Central memory CD8-positive, alpha-beta T cell (primary cell): ENCODE results near the gene ELMO1.
"Not testable (repeated sequence)": the region's sequence is repeated elsewhere in the genome, so short reads cannot be mapped to it uniquely, and the experiment has no call there.

Experiments used
- ATAC-seq: fragments of 150-1000 bp; cut with Tn5 transposase; replicated peaks from 2 replicates; pipeline ENCODE4 v1.10.0; 2022; ENCODE audit warnings: mild to moderate bottlenecking, moderate FRiP score, moderate number of reproducible peaks; ENCODE audit not compliant: poor library complexity, severe bottlenecking; ENCODE audit errors: extremely low read depth
- DNase-seq, 2 donors: peaks; one replicate each; pipeline ENCODE4 v3.0.0; 2021; ENCODE audit warnings: low spot score in 2 of 2
- H3K27ac Mint-ChIP-seq: one replicate; pipeline ENCODE4 v1.8.0; 2022; ENCODE audit warnings: low read depth, mild to moderate bottlenecking, moderate library complexity, mixed read lengths
- H3K27me3 Mint-ChIP-seq: one replicate; pipeline ENCODE4 v1.8.0; 2022; ENCODE audit warnings: mixed read lengths
- H3K36me3 Mint-ChIP-seq: one replicate; pipeline ENCODE4 v1.8.0; 2022; ENCODE audit warnings: mild to moderate bottlenecking, moderate library complexity, mixed read lengths; ENCODE audit not compliant: insufficient read depth
- H3K4me1 Mint-ChIP-seq: one replicate; pipeline ENCODE4 v1.8.0; 2022; ENCODE audit warnings: mixed read lengths
- H3K4me3 Mint-ChIP-seq: one replicate; pipeline ENCODE4 v1.8.0; 2022; ENCODE audit warnings: mild to moderate bottlenecking, moderate library complexity, mixed read lengths
- H3K9me3 Mint-ChIP-seq: one replicate; pipeline ENCODE4 v1.8.0; 2022; ENCODE audit warnings: mixed read lengths

The ELMO1 gene

DNA sequence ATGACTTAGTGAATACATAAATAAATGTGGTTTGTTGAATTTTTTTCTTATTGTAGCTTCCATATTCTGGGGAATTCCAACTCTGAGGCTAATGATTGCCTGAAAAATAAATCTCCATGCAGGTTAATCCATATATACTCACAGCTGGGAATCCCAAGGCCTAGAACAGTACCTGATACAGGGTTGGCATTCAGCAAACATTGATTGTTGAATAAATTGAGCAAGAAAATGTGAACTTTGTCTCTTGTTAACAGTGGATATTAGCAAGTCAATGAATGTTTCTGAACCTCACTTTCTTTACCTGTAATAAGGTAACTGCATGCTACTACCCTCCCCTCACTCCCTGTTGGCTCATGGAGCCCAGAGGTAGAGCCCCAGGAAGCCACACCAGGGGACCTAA is 470.8 kb downstream of the ELMO1 start:
- H3K9me3 Mint-ChIP-seq: no peaks in the 10 kb centered on the region
- no peak overlapping the region for H3K27ac Mint-ChIP-seq
- ATAC-seq (no peak), DNase-seq (no peak)
- no peaks in the 10 kb centered on the region for H3K27me3 Mint-ChIP-seq
- H3K36me3 Mint-ChIP-seq: peaks cover 3% of the 10 kb centered on the region
- H3K4me1 Mint-ChIP-seq: peaks cover 10% of the 10 kb centered on the region
- no peak overlapping the region for H3K4me3 Mint-ChIP-seq

DNA sequence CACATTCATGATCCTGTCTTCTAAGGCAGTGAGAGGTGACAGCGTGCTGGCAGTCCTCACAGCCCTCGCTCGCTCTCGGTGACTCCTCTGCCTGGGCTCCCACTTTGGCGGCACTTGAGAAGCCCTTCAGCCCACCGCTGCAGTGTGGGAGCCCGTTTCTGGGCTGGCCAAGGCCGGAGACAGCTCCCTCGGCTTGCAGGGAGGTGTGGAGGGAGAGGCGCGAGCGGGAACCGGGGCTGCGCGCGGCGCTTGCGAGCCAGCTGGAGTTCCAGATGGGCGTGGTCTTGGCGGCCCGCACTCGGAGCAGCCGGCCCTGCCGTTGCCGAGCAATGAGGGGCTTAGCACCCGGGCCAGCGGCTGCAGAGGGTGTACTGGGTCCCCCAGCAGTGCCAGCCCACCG is 475.1 kb downstream of the ELMO1 start:
- not testable (repeated sequence) for H3K9me3 Mint-ChIP-seq, ATAC-seq, H3K4me3 Mint-ChIP-seq, H3K27me3 Mint-ChIP-seq, H3K27ac Mint-ChIP-seq, DNase-seq, H3K36me3 Mint-ChIP-seq
- H3K4me1 Mint-ChIP-seq: peaks cover 35% of the 10 kb centered on the region

- Mint-ChIP-seq H3K36me3 (peaks cover 3% of the 10 kb centered on the region), H3K27me3 (no peaks in the 10 kb centered on the region), H3K9me3 (no peaks in the 10 kb centered on the region), H3K27ac (no peak overlapping the region), H3K4me1 (peaks cover 38% of the 10 kb centered on the region), H3K4me3 (no peak overlapping the region)
- ATAC-seq (no peak), DNase-seq (no peak)
These were observed 476.5 kb downstream of the ELMO1 start for GRCh38 chr7:36972140-36972518.

DNA sequence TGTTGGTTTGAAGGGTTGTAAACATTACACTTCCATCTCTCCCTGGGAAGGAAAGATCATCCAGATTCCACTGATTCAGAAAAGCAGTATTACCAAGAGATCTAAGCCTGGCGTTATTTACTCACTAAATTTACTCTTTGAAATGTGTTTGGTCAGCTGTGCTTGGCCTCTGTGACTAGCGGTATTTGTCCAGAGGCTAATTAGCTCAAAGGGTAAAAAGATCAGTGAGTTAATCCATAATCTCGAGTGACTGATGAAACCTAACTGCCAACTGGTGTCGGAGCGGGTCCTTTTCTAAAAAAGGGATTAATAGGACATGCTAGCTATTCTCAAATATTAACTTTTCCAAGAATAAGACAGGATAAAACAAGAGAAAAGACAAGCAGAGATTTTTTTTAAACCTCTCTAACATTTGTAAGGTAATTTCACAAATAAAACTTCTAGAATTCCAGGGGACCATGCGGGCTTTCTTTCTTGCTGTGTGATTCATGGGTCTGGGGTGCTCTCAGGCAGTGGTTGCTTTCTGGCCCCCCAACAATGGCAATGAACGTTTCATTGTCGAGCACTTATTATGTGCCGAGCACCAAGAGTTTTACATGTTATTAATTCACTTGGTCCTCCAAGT is 477.0 kb downstream of the ELMO1 start:
- H3K27me3 Mint-ChIP-seq: no peaks in the 10 kb centered on the region
- H3K4me3 Mint-ChIP-seq: no peak overlapping the region
- no peaks in the 10 kb centered on the region for H3K9me3 Mint-ChIP-seq
- ATAC-seq (no peak), DNase-seq (no peak)
- peaks cover 3% of the 10 kb centered on the region for H3K36me3 Mint-ChIP-seq
- H3K27ac Mint-ChIP-seq: peak overlapping the region; percentile 12
- peaks cover 33% of the 10 kb centered on the region for H3K4me1 Mint-ChIP-seq

DNA sequence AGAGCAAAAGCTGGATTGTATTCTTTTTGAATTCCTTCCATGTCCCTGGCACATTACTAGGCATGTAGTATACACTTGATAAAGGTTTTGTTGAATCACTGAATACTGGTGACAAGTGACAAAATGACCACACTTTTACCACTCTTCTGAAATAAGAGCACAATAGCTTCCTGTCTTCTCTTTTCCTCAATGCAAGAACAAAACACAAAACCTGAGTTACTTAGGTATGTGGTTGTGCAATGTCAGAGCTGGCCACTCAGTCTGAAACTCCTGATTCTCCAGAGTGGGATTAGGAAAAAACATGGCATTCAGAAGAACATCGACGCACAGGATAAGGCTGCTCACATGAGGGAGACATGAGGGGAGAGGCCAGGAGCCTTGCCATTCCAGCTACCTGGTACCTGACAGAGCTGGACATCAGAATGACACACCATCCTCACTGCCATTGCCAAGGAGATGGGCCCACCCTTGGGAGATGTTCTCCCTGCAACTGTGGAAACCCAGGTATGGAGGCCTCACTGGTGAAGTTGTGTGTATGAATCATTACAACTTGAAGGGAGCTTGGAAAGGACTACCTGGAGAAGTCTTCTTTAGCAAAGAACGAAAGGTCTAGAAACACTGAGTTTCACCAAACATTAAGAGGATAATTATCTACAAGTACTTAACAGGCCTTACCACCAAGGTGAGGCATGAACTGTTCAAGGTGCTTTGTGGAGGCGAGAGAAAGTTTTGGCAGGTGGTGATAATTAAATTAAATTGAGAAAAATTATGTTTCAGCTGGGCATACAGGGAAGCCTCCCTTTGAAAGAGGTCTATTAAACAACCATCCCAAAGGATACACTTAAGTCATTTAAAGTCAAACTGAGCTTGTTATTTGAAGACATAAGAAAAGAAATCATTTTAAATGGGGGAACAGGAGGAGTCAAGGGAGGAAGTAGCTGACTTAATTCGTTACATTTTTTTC is 477.8 kb downstream of the ELMO1 start:
- Mint-ChIP-seq H3K9me3 (no peaks in the 10 kb centered on the region), H3K27ac (peak overlapping the region; percentile 12), H3K4me3 (peak overlapping the region; percentile 47), H3K27me3 (no peaks in the 10 kb centered on the region), H3K4me1 (peaks cover 30% of the 10 kb centered on the region), H3K36me3 (peaks cover 2% of the 10 kb centered on the region)
- no peak for DNase-seq
- no peak for ATAC-seq

DNA sequence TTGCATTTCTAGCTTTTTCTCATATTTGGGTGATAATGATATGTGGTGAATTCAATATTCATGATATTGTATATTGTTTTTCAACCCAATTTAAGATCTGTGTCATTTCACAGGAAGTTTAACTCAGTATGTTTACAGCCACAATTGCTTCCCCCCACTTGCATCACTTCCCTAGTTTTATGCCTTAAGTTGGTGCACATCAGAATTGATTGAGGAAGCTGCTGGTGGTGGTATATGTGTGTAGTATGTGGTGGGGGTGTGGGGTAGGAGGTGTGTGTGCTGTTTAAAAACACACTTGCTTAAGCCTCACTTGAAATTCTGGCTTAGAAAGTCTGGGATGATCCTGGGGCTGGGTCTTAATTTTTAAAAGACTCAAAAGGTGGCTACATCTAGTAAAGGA is 479.3 kb downstream of the ELMO1 start:
- peaks cover 39% of the 10 kb centered on the region for H3K4me1 Mint-ChIP-seq
- H3K9me3 Mint-ChIP-seq: peaks cover 5% of the 10 kb centered on the region
- H3K4me3 Mint-ChIP-seq: peak overlapping the region; percentile 46
- ATAC-seq (peak; percentile 89), DNase-seq (peak in 1 of 2 donors; percentile 13)
- no peaks in the 10 kb centered on the region for H3K27me3 Mint-ChIP-seq
- H3K27ac Mint-ChIP-seq: no peak overlapping the region
- H3K36me3 Mint-ChIP-seq: peaks cover 4% of the 10 kb centered on the region

- Mint-ChIP-seq H3K4me1 (peaks cover 44% of the 10 kb centered on the region), H3K27me3 (no peaks in the 10 kb centered on the region), H3K9me3 (peaks cover 5% of the 10 kb centered on the region), H3K4me3 (no peak overlapping the region), H3K36me3 (peaks cover 3% of the 10 kb centered on the region), H3K27ac (no peak overlapping the region)
- ATAC-seq: no peak
- no peak for DNase-seq
These were observed 481.3 kb downstream of the ELMO1 start for GRCh38 chr7:36967387-36967786.

DNA sequence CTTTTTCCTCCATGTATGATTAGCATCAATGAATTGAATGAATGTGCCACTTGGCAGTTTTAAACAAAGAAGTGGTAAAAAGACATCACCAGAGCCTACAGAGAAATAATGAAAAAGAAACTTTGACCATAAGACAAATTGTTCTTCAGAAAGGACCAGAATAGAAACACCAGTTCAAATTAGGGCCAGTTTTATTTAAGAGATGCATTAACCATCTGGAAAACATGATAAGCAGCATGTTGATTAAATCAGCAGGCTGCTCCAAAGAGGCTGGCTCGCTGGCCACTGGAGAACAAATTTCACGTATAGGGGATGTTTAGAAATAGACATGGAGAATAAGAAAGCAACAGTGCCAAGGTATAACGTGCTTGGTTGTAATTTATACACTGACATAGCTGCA is 482.0 kb downstream of the ELMO1 start:
- DNase-seq (no peak), ATAC-seq (no peak)
- Mint-ChIP-seq H3K4me3 (no peak overlapping the region), H3K27me3 (no peaks in the 10 kb centered on the region), H3K36me3 (peaks cover 3% of the 10 kb centered on the region), H3K4me1 (peaks cover 49% of the 10 kb centered on the region), H3K9me3 (peaks cover 5% of the 10 kb centered on the region), H3K27ac (no peak overlapping the region)

DNA sequence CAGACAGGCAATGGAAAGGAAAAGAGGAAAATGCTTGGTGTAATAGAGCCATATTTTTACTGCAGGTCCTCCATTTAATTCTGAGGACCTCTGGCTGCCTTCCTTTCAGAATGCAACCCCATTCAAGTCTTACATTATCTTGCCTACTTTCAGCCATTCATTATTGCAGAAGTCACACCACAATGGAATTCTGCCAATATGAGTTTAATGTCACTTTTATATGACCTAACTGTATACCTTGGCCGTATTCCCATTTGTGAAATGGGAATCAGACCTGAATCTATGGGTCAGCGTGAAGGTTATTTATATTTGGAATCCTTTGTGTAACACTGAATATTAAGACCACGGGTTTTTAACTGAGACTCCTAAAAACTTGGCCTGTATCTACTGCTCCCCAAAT is 482.6 kb downstream of the ELMO1 start:
- ATAC-seq (no peak), DNase-seq (no peak)
- Mint-ChIP-seq H3K27me3 (no peaks in the 10 kb centered on the region), H3K9me3 (peaks cover 5% of the 10 kb centered on the region), H3K4me3 (no peak overlapping the region), H3K36me3 (peaks cover 3% of the 10 kb centered on the region), H3K4me1 (peaks cover 44% of the 10 kb centered on the region), H3K27ac (no peak overlapping the region)

DNA sequence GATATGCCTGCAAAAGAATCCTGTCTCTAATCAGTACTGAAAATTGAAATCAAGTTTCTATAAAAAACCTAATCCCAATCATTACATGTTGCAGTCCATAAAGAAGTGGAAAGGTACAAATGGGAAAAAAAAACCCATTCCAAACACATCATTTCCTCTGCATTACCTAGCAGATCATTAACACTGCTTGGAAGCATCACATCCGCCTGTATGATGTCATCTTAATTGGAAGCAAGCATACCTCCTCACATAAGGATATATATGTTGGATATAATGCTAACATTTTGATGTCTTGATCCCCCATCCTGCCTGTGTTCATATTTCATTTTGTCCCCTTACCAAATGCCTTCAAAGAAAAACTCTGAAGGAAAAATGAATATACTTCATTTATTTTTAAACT is 483.0 kb downstream of the ELMO1 start:
- no peak overlapping the region for H3K27ac Mint-ChIP-seq
- H3K4me1 Mint-ChIP-seq: peaks cover 44% of the 10 kb centered on the region
- ATAC-seq (no peak), DNase-seq (no peak)
- no peak overlapping the region for H3K4me3 Mint-ChIP-seq
- peaks cover 3% of the 10 kb centered on the region for H3K36me3 Mint-ChIP-seq
- H3K27me3 Mint-ChIP-seq: no peaks in the 10 kb centered on the region
- peaks cover 5% of the 10 kb centered on the region for H3K9me3 Mint-ChIP-seq

DNA sequence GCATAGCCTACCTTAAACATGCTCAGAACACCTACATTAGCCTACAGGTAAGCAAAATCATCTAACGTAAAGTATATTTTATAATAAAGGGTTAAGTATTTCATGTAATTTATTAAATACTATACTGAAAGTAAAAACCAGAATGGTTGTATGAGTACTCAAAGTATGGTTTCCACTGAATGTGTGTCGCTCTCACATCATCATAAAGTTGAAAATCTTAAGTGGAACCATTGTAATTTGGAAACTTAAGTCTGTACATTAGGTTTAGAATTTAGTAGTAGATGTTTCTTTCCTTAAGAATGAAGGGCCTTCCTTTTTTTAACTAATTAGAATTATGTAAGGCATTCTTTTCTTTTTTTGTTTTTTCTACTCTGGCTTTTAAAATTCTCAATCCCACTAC is 484.4 kb downstream of the ELMO1 start:
- Mint-ChIP-seq H3K36me3 (peaks cover 3% of the 10 kb centered on the region), H3K27me3 (no peaks in the 10 kb centered on the region), H3K27ac (no peak overlapping the region), H3K4me3 (no peak overlapping the region), H3K4me1 (peaks cover 32% of the 10 kb centered on the region), H3K9me3 (peaks cover 5% of the 10 kb centered on the region)
- no peak for ATAC-seq
- DNase-seq: no peak

DNA sequence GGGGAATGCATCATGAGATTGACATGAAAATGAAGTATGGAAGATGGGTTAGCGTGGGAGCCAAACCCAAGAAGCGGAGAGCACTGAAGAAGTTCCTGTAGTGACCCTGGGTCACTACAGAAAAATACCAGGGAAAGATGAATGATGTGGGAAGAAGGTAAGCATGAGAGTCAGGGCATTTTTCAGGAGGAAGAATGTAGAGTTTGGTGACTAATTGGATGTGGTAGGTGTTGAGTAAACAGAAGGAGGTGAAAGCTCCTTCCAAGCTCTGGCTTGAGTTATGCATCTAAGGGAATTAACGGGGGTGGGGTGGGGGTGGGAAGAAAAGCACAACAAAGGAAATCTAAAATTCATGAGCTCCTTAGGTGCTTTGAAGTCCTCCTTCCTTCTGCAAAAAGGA is 486.3 kb downstream of the ELMO1 start:
- Mint-ChIP-seq H3K27me3 (no peaks in the 10 kb centered on the region), H3K36me3 (peaks cover 3% of the 10 kb centered on the region), H3K27ac (no peak overlapping the region), H3K4me1 (peaks cover 28% of the 10 kb centered on the region), H3K9me3 (peaks cover 5% of the 10 kb centered on the region), H3K4me3 (no peak overlapping the region)
- DNase-seq (no peak), ATAC-seq (no peak)

- Mint-ChIP-seq H3K36me3 (peaks cover 3% of the 10 kb centered on the region), H3K27ac (no peak overlapping the region), H3K4me1 (peaks cover 25% of the 10 kb centered on the region), H3K9me3 (peaks cover 5% of the 10 kb centered on the region), H3K27me3 (no peaks in the 10 kb centered on the region), H3K4me3 (no peak overlapping the region)
- ATAC-seq: no peak
- no peak for DNase-seq
These were observed 487.0 kb downstream of the ELMO1 start for GRCh38 chr7:36961693-36962092.
